ENCODE measurements around the gene DIRAS2. TPM values are rescaled to one million over a fixed set of nuclear protein-coding genes. Genes with fewer than 3 reads are reported as not detected.

The DIRAS2 gene
- total RNA-seq, 1 donor from 2014 or later = 0.04 TPM

DNA sequence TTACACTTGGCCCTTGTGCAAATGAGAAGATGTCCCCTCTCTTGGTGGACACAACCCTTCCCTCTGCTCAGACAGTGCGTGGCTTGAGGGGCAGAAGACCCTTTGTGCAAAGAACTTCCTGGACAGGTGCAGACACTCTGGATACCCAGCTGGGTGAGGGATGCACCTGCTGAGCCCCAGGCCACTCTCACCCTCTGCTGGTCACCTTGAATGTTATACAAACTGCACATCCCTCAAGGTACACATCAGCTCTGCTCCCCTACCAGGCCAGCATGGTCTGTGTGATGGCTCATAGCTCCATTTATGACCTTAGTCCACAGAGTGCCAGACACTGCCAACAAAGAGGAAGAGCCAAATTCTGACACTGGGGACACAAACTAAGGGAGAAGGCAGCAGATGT is 3.1 kb upstream of the DIRAS2 start:
- DNase-seq (ENCODE audit: low spot score in 2 of 2, unreplicated experiment in 2 of 2) = no peak
- H3K27ac Mint-ChIP-seq = no peak overlapping the region
- H3K4me1 Mint-ChIP-seq = peaks cover 12% of the 10 kb centered on the region
- peaks cover 10% of the 10 kb centered on the region for H3K9me3 Mint-ChIP-seq
- H3K36me3 Mint-ChIP-seq = no peaks in the 10 kb centered on the region
- H3K27me3 Mint-ChIP-seq (ENCODE audit: low read depth) = peaks cover 64% of the 10 kb centered on the region
- H3K4me3 Mint-ChIP-seq = no peak overlapping the region
- TF ChIP-seq, protein P1, sequence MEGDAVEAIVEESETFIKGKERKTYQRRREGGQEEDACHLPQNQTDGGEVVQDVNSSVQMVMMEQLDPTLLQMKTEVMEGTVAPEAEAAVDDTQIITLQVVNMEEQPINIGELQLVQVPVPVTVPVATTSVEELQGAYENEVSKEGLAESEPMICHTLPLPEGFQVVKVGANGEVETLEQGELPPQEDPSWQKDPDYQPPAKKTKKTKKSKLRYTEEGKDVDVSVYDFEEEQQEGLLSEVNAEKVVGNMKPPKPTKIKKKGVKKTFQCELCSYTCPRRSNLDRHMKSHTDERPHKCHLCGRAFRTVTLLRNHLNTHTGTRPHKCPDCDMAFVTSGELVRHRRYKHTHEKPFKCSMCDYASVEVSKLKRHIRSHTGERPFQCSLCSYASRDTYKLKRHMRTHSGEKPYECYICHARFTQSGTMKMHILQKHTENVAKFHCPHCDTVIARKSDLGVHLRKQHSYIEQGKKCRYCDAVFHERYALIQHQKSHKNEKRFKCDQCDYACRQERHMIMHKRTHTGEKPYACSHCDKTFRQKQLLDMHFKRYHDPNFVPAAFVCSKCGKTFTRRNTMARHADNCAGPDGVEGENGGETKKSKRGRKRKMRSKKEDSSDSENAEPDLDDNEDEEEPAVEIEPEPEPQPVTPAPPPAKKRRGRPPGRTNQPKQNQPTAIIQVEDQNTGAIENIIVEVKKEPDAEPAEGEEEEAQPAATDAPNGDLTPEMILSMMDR (IDR thresholded peaks at IDR 0.05; ENCODE audit: unreplicated experiment) = no peak

DNA sequence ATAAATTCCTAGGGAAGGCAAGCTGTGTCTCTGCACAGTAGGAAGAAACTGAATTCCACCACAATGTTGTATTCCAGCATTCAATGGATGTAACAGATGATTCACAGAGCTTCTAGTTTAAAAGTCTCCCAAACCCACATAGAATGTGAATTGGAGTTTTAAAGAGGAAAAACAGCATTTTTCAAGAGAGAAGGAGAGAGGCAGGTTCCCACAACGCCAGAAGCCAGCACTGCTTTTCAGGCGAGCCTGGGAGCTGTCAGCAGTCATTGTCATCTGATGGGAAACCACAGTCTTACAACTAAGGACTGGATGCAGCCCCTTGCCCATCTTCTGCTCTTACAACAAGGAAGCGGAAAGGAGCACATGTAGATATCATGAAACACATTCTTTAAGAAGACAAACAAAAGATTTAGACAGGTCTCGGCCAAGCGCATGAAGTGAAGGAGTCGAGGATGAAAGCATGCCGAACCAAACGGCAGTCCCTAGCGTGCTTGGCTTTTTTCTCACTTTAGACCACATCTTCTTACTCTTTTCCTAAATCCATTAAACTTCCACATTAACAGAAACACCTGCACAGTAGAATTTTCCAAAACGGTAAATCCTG is 638 bp downstream of the DIRAS2 start:
- H3K4me3 Mint-ChIP-seq = peak overlapping the region; percentile 91
- H3K27ac Mint-ChIP-seq = no peak overlapping the region
- TF ChIP-seq, protein P1 (IDR thresholded peaks at IDR 0.05; ENCODE audit: unreplicated experiment) = no peak
- peaks cover 12% of the 10 kb centered on the region for H3K4me1 Mint-ChIP-seq
- no peaks in the 10 kb centered on the region for H3K36me3 Mint-ChIP-seq
- DNase-seq (ENCODE audit: low spot score in 2 of 2, unreplicated experiment in 2 of 2) = no peak
- H3K9me3 Mint-ChIP-seq = no peaks in the 10 kb centered on the region
- peaks cover 61% of the 10 kb centered on the region for H3K27me3 Mint-ChIP-seq (ENCODE audit: low read depth)

DNA sequence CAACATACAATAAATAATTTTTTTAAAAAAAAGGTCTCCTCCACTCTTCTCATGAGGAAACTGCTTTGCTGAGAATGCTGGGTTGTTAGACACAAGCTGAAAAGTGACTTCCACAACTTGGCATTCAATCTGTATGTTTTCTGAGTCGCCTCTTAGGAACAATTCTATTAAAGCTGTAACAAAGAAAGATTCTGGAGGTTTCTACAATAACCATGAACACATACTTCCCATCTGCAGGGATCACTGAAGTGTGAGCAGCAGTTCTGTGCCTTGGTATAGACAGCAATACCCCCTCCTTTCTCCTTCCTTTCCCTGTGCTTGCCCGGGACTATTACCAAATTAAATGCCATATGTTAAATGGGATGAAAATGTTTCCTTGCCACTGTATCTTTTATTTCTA is 1.5 kb downstream of the DIRAS2 start:
- H3K27ac Mint-ChIP-seq = no peak overlapping the region
- DNase-seq (ENCODE audit: low spot score in 2 of 2, unreplicated experiment in 2 of 2) = no peak
- peaks cover 55% of the 10 kb centered on the region for H3K27me3 Mint-ChIP-seq (ENCODE audit: low read depth)
- H3K9me3 Mint-ChIP-seq = no peaks in the 10 kb centered on the region
- H3K4me1 Mint-ChIP-seq = peaks cover 12% of the 10 kb centered on the region
- TF ChIP-seq, protein P1 (IDR thresholded peaks at IDR 0.05; ENCODE audit: unreplicated experiment) = no peak
- no peak overlapping the region for H3K4me3 Mint-ChIP-seq
- H3K36me3 Mint-ChIP-seq = no peaks in the 10 kb centered on the region

DNA sequence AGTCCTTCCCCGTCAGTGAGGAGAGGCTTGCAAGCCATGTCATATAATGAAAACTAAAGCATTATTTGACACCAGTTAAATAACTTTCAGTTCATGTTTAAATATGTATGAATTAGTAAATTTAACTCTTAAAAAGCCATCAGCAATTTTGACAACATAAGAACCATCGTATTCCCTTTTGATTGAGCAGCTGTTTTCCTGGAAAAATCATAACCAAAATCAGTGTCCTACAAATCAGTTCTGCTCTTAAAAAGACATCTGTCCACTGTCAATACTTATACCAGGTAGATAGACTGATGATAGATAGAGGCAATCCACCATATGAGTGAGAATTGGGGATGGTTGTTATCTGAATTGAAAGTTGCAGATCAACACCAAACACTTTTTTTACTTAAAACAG is 2.3 kb downstream of the DIRAS2 start:
- Mint-ChIP-seq H3K36me3 (no peaks in the 10 kb centered on the region), H3K4me3 (no peak overlapping the region), H3K27me3 (ENCODE audit: low read depth) (peaks cover 50% of the 10 kb centered on the region), H3K27ac (no peak overlapping the region), H3K4me1 (peaks cover 12% of the 10 kb centered on the region), H3K9me3 (no peaks in the 10 kb centered on the region)
- no peak for DNase-seq (ENCODE audit: low spot score in 2 of 2, unreplicated experiment in 2 of 2)
- TF ChIP-seq, protein P1 (IDR thresholded peaks at IDR 0.05; ENCODE audit: unreplicated experiment) = no peak

DNA sequence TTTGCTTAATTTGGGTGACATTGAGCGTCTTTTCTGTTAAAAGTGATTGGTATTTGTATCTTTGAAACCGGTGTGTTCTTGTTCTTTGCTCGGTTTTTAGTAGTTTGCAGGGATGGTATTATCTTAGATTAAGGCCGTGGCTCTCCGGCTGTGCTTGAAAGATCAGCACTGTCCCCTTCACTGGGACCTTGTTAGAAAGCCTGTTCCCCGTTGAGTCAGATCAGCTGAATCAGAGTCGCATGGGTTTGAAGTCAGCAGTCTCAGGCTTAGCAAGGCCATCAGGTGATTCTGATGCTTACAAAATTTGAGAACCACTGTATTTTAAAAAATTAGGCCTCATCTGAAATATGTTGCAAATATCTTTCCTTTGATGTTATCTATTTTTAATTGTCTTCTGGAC is 5.0 kb downstream of the DIRAS2 start:
- H3K4me3 Mint-ChIP-seq = no peak overlapping the region
- H3K36me3 Mint-ChIP-seq = no peaks in the 10 kb centered on the region
- TF ChIP-seq, protein P1 (IDR thresholded peaks at IDR 0.05; ENCODE audit: unreplicated experiment) = no peak
- peaks cover 8% of the 10 kb centered on the region for H3K4me1 Mint-ChIP-seq
- H3K27ac Mint-ChIP-seq = no peak overlapping the region
- DNase-seq (ENCODE audit: low spot score in 2 of 2, unreplicated experiment in 2 of 2) = no peak
- H3K27me3 Mint-ChIP-seq (ENCODE audit: low read depth) = peaks cover 36% of the 10 kb centered on the region
- H3K9me3 Mint-ChIP-seq = no peaks in the 10 kb centered on the region
